ENCODE measurements around the gene ZNF579. TPM values are rescaled to one million over a fixed set of nuclear protein-coding genes. Genes with fewer than 3 reads are reported as not detected.

ZNF579 gene
- total and polyA plus RNA-seq, 9 of the 15 experiments (the other 6 are each of a cell fraction or from before 2014, with no cell fraction given), result 0.06 to 15.9 (median 1.6) TPM

GRCh38 chr19:55580628-55581144 lies at the start of gene ZNF579 (continued):
- no peak for TF ChIP-seq MAFG (tag; conservative IDR thresholded peaks at IDR 0.05)
- TF ChIP-seq TBP (optimal IDR thresholded peaks at IDR 0.05; ENCODE audit: low read depth, low read length), result peak; percentile 26
- TF ChIP-seq STAT5A (IDR thresholded peaks at IDR 0.05; ENCODE audit: borderline replicate concordance, low read length), result no peak
- no peak for TF ChIP-seq ZNF23 (CRISPR knock-in tag; IDR thresholded peaks at IDR 0.05)
- no peak for TF ChIP-seq ZNF592 (IDR thresholded peaks at IDR 0.05)
- no peak for TF ChIP-seq CUX1 (CRISPR knock-in tag; IDR thresholded peaks at IDR 0.05)
- no peak for TF ChIP-seq ADNP (tag; IDR thresholded peaks at IDR 0.05)
- peak; percentile 31; the same call in 1 of the 2 replicates for TF ChIP-seq CXXC5 (CRISPR knock-in tag; IDR thresholded peaks at IDR 0.05)
- peak; percentile 18; the same call in 1 of the 2 replicates for TF ChIP-seq SUPT5H (IDR thresholded peaks at IDR 0.05)
- no peak for TF ChIP-seq U2AF2 (optimal IDR thresholded peaks at IDR 0.05; ENCODE audit: low read depth, low read length)
- no peak for TF ChIP-seq ZNF780A (CRISPR knock-in tag; IDR thresholded peaks at IDR 0.05)
- no peak for TF ChIP-seq ZNF253 (CRISPR knock-in tag; conservative IDR thresholded peaks at IDR 0.05)
- TF ChIP-seq CREB3 (tag; conservative IDR thresholded peaks at IDR 0.05; ENCODE audit: low read depth), result no peak
- TF ChIP-seq SIN3B (IDR thresholded peaks at IDR 0.05; ENCODE audit: low read depth), result no peak
- no peak for TF ChIP-seq SOX6 (IDR thresholded peaks at IDR 0.05)
- no peak for TF ChIP-seq ZBTB34 (CRISPR knock-in tag; IDR thresholded peaks at IDR 0.05)
- no peak for TF ChIP-seq ZNF707 (CRISPR knock-in tag; conservative IDR thresholded peaks at IDR 0.05)
- no peak for TF ChIP-seq ZNF408 (CRISPR knock-in tag; IDR thresholded peaks at IDR 0.05; ENCODE audit: low read depth)

Data from K562 (cell line).